Hepatocyte (in vitro differentiated cells): ENCODE measurements around the gene RBFOX2. TPM values are rescaled to one million over a fixed set of nuclear protein-coding genes. Genes with fewer than 3 reads are reported as not detected.

Experiments used
- DNase-seq: peaks from one replicate; pipeline ENCODE4 v3.0.0-alpha.2; 2016; ENCODE audit warnings: low spot score
- H2AFZ ChIP-seq: fragments of 200-600 bp; sonication (generic); 2 replicates; pipeline ENCODE4 v1.6.0; 2016; ENCODE audit warnings: antibody characterized with exemption, mild to moderate bottlenecking
- H3K27ac ChIP-seq: fragments of 200-600 bp; sonication (generic); 2 replicates; pipeline ENCODE4 v1.5.1; 2016; ENCODE audit warnings: mild to moderate bottlenecking
- H3K27me3 ChIP-seq: fragments of 200-600 bp; sonication (generic); 2 replicates; pipeline ENCODE4 v1.6.1; 2016
- H3K36me3 ChIP-seq: fragments of 200-600 bp; sonication (generic); replicated peaks from 2 replicates; pipeline ENCODE4 v1.5.1; 2016; ENCODE audit warnings: low read depth; ENCODE audit not compliant: insufficient read depth
- H3K4me1 ChIP-seq: fragments of 200-600 bp; sonication (generic); 2 replicates; pipeline ENCODE4 v1.5.1; 2016; ENCODE audit warnings: mild to moderate bottlenecking, moderate library complexity; ENCODE audit not compliant: insufficient read depth
- H3K4me2 ChIP-seq: fragments of 200-600 bp; sonication (generic); 2 replicates; pipeline ENCODE4 v1.6.0; 2016
- H3K4me3 ChIP-seq: fragments of 200-600 bp; sonication (generic); 2 replicates; pipeline ENCODE4 v1.5.1; 2016; ENCODE audit warnings: mild to moderate bottlenecking
- H3K79me2 ChIP-seq: fragments of 200-600 bp; sonication (generic); 2 replicates; pipeline ENCODE4 v1.6.0; 2017; ENCODE audit warnings: mild to moderate bottlenecking
- H3K9me2 ChIP-seq: fragments of 200-600 bp; sonication (generic); replicated peaks from 2 replicates; pipeline ENCODE4 v1.6.0; 2017; ENCODE audit warnings: mild to moderate bottlenecking; ENCODE audit not compliant: insufficient read depth
- H3K9me3 ChIP-seq: fragments of 200-600 bp; sonication (generic); 2 replicates; pipeline ENCODE4 v1.5.1; 2016; ENCODE audit warnings: low read depth, mild to moderate bottlenecking
- H4K20me1 ChIP-seq: fragments of 200-600 bp; sonication (generic); 2 replicates; pipeline ENCODE4 v1.6.0; 2016; ENCODE audit warnings: mild to moderate bottlenecking; ENCODE audit not compliant: insufficient read depth, poor library complexity, severe bottlenecking
- CTCF ChIP-seq: fragments of 200-600 bp; sonication (generic); IDR thresholded peaks from 2 replicates; pipeline ENCODE4 v1.5.1; 2016; ENCODE audit warnings: antibody characterized with exemption, mild to moderate bottlenecking; ENCODE audit not compliant: poor library complexity
- EZH2 ChIP-seq: fragments of 200-600 bp; sonication (generic); IDR thresholded peaks from 2 replicates; pipeline ENCODE4 v1.6.1; 2016; ENCODE audit warnings: antibody characterized with exemption, mild to moderate bottlenecking, borderline replicate concordance
- EZH2phosphoT487 ChIP-seq: fragments of 200-600 bp; sonication (generic); IDR thresholded peaks from one replicate; pipeline ENCODE4 v1.6.1; 2018; ENCODE audit warnings: antibody characterized with exemption, mild to moderate bottlenecking, low read depth, moderate library complexity; ENCODE audit not compliant: unreplicated experiment, severe bottlenecking
- WGBS: methylation state at CpG from one replicate; pipeline ENCODE4 v1.1.6; 2016; ENCODE audit warnings: low lambda C conversion rate; ENCODE audit errors: missing lambda C conversion rate; 5-methylcytosine and 5-hydroxymethylcytosine counted together
- polyA plus RNA-seq: library from polyadenylated mRNA; unstranded; fragments of >200 nt; fragmentation: Nextera tagmentation; extraction: Ambion mirVana; gene quantifications from 2 replicates; pipeline ENCODE4 v1.2.1, GENCODE V29; 2016
- total RNA-seq: library from RNA; depleted of rRNA; stranded (reverse); fragments of >200 nt; gene quantifications from 2 replicates; pipeline ENCODE4 v1.2.3, GENCODE V29; 2014

The RBFOX2 gene, protein sequence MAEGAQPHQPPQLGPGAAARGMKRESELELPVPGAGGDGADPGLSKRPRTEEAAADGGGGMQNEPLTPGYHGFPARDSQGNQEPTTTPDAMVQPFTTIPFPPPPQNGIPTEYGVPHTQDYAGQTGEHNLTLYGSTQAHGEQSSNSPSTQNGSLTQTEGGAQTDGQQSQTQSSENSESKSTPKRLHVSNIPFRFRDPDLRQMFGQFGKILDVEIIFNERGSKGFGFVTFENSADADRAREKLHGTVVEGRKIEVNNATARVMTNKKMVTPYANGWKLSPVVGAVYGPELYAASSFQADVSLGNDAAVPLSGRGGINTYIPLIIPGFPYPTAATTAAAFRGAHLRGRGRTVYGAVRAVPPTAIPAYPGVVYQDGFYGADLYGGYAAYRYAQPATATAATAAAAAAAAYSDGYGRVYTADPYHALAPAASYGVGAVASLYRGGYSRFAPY
- total RNA-seq (94.7 and 133 TPM in 2 replicates), polyA plus RNA-seq (76.7 and 84.2 TPM in 2 replicates)

GRCh38 chr22:36028646-36029405 lies at the start of gene RBFOX2:
Gene RBFOX2 (minus strand): TSS chr22:36028824. CDS start chr22:36028425, 399 bp downstream.
- peak within 1 kb of the TSS; percentile 69 for H3K4me3 ChIP-seq
- peaks cover 14% of the 10 kb centered on the region for H3K4me1 ChIP-seq
- H3K27me3 ChIP-seq: no peaks in the 10 kb centered on the region
- TF ChIP-seq EZH2: no peak
- no peak for TF ChIP-seq EZH2phosphoT487
- TF ChIP-seq CTCF: no peak
- peak within 1 kb of the TSS; percentile 53 for H2AFZ ChIP-seq
- H3K4me2 ChIP-seq: peak within 1 kb of the TSS; percentile 78
- peaks cover 10% of the 10 kb centered on the region for H4K20me1 ChIP-seq
- no peaks in the 10 kb centered on the region for H3K9me3 ChIP-seq
- 5% methylated on average over 9 of the region's 74 CpGs for WGBS
- H3K9me2 ChIP-seq: no peaks in the 10 kb centered on the region
- no peaks in the 10 kb centered on the region for H3K36me3 ChIP-seq
- DNase-seq: peak; percentile 98
- H3K79me2 ChIP-seq: peaks cover 43% of the 10 kb centered on the region
- peak within 1 kb of the TSS; percentile 83 for H3K27ac ChIP-seq

GRCh38 chr22:36077271-36077670 lies 48.6 kb upstream of the RBFOX2 start:
- no peaks in the 10 kb centered on the region for H3K4me1 ChIP-seq
- H3K4me2 ChIP-seq: no peak overlapping the region
- no peak for DNase-seq
- no peaks in the 10 kb centered on the region for H3K36me3 ChIP-seq
- no peaks in the 10 kb centered on the region for H3K79me2 ChIP-seq
- H2AFZ ChIP-seq: no peak overlapping the region
- H3K27ac ChIP-seq: no peak overlapping the region
- H3K9me3 ChIP-seq: no peaks in the 10 kb centered on the region
- no peak for TF ChIP-seq EZH2
- TF ChIP-seq CTCF: no peak
- no peak for TF ChIP-seq EZH2phosphoT487
- no peak overlapping the region for H3K4me3 ChIP-seq
- no peaks in the 10 kb centered on the region for H3K27me3 ChIP-seq
- H4K20me1 ChIP-seq: no peaks in the 10 kb centered on the region
- 59% methylated on average over 6 of the region's 6 CpGs for whole genome bisulfite sequencing
- no peaks in the 10 kb centered on the region for H3K9me2 ChIP-seq

DNA sequence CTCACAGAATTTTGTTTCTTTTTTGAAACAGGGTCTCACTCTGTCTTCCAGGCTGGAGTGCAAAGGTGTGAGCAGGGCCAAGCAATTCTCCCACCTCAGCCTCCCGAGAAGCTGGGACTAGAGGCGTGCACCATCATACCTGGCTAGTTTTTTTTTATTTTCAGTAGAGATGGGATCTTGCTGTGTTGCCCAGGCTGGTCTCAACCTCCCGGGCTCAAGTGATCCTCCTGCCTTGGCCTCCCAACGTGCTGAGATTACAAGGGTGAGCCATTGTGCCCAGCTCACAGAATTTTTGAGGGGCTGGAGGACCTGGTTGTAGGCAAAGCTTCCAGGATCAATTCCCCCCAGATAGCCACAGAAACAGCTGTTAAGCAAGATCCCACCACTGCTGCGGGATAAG lies 47.1 kb upstream of the RBFOX2 start:
- 95% methylated on average over 5 of the region's 5 CpGs for WGBS
- TF ChIP-seq EZH2 (no peak), EZH2phosphoT487 (no peak), CTCF (no peak)
- Histone ChIP-seq H3K4me1 (no peaks in the 10 kb centered on the region), H3K27ac (no peak overlapping the region), H4K20me1 (no peaks in the 10 kb centered on the region), H3K27me3 (no peaks in the 10 kb centered on the region), H2AFZ (no peak overlapping the region), H3K79me2 (no peaks in the 10 kb centered on the region), H3K4me3 (no peak overlapping the region), H3K36me3 (no peaks in the 10 kb centered on the region), H3K9me3 (no peaks in the 10 kb centered on the region), H3K9me2 (no peaks in the 10 kb centered on the region), H3K4me2 (no peak overlapping the region)
- DNase-seq: no peak
